BJ (cell line): ENCODE results near the gene DHRS1. TPM values are rescaled to one million over a fixed set of nuclear protein-coding genes. Genes with fewer than 3 reads are reported as not detected.

ENCODE experiments used
- CTCF ChIA-PET: fragments of 350-600 bp; formaldehyde crosslinking; extraction: SDS; loops from one replicate; lab custom pipeline; 2021; ENCODE audit warnings: antibody characterized with exemption, inconsistent platforms; lab: Yijun Ruan, JAX
- POLR2A ChIA-PET: fragments of 300-600 bp; sonication (Branson Sonifier 250); formaldehyde crosslinking; extraction: SDS; loops from one replicate; lab custom pipeline; 2021; ENCODE audit warnings: antibody characterized with exemption; lab: Charles Lee
- DNase-seq: peaks from one replicate; pipeline ENCODE4 v3.0.0-alpha.2; 2011; ENCODE audit warnings: low read depth
- H3K27me3 ChIP-seq: 2 replicates; pipeline ENCODE4 v1.6.0; 2011; ENCODE audit warnings: low read length; ENCODE audit not compliant: control insufficient read depth, insufficient read depth
- H3K36me3 ChIP-seq: 2 replicates; pipeline ENCODE4 v1.5.1; 2011; ENCODE audit warnings: low read length; ENCODE audit not compliant: control insufficient read depth, insufficient read depth
- H3K4me3 ChIP-seq: 2 replicates; pipeline ENCODE4 v1.5.1; 2011; ENCODE audit warnings: low read depth, mild to moderate bottlenecking, control low read depth, low read length
- CTCF ChIP-seq: IDR thresholded peaks from 2 replicates; pipeline ENCODE4 v1.5.1; 2011; ENCODE audit warnings: low read depth, mild to moderate bottlenecking, control low read depth, inconsistent platforms, low read length, moderate library complexity; ENCODE audit not compliant: insufficient read depth
- polyA plus RNA-seq: library from polyadenylated mRNA; depleted of rRNA; stranded (reverse); fragments of >200 nt; gene quantifications from 2 replicates; pipeline ENCODE4 v1.2.3, GENCODE V29; 2011

DHRS1 gene
- polyA plus RNA-seq, 1 experiment = 57.1 TPM

- DNase-seq = no peak
- ChIA-PET CTCF (interaction anchor here (0.6 to 16.8 kb wide), 14 partner anchors 9 to 807 kb away, joined by 3 to 491 read pairs (median 6); partner anchors contain the start of genes CBLN3, CIDEB, KHNYN and RIPK3), POLR2A (no interaction called here)
- Histone ChIP-seq H3K27me3 (peaks cover 4% of the 10 kb centered on the region; the same call in 1 of the 2 replicates), H3K36me3 (no peaks in the 10 kb centered on the region; the same call in 1 of the 2 replicates), H3K4me3 (no peak overlapping the region)
- no peak for TF ChIP-seq CTCF
These were observed 27.7 kb upstream of the DHRS1 start for GRCh38 chr14:24327303-24327702.

GRCh38 chr14:24325963-24326362, 26.4 kb upstream of the DHRS1 start:
- Histone ChIP-seq H3K36me3 (no peaks in the 10 kb centered on the region; the same call in 1 of the 2 replicates), H3K4me3 (no peak overlapping the region), H3K27me3 (peaks cover 4% of the 10 kb centered on the region; the same call in 1 of the 2 replicates)
- DNase-seq = no peak
- ChIA-PET POLR2A (interaction anchor here (0.6 kb wide), 1 partner anchor 114 kb away, joined by 3 read pairs; no protein-coding TSS in a partner anchor), CTCF (interaction anchor here (2.7 to 16.8 kb wide), 5 partner anchors 18 to 110 kb away, joined by 7 to 491 read pairs (median 37); partner anchors contain the start of genes CBLN3, CIDEB and KHNYN)
- no peak for TF ChIP-seq CTCF

GRCh38 chr14:24325041-24325530, 25.5 kb upstream of the DHRS1 start:
- ChIA-PET POLR2A (no interaction called here), CTCF (interaction anchor here (1.3 to 5.6 kb wide), 5 partner anchors 8 to 111 kb away, joined by 8 to 44 read pairs (median 37); partner anchors contain the start of genes CIDEB, KHNYN, LTB4R and LTB4R2)
- DNase-seq = no peak
- no peak for TF ChIP-seq CTCF
- Histone ChIP-seq H3K36me3 (no peaks in the 10 kb centered on the region; the same call in 1 of the 2 replicates), H3K27me3 (peaks cover 4% of the 10 kb centered on the region; the same call in 1 of the 2 replicates), H3K4me3 (no peak overlapping the region)

DNA sequence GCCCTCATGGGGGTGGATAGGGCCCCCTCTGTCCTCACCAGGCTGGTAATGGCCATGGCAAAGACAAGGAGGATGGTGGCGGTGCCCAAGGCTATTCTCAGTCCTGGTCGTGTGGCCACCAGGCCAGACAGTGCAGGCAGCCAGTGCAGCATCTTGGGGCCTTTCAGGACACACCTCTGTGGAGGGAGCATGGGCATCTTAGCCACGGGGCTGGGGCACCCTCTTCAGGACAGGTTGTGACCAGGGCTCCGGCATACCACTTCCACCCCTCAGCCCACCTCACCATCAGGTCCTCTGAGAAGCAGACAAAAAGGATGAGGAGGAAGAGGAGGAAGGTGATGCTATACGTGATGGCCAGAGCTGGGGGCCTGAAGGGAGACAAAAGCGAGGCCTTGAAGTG, 24.4 kb upstream of the DHRS1 start:
- no peak for TF ChIP-seq CTCF
- Histone ChIP-seq H3K36me3 (no peaks in the 10 kb centered on the region; the same call in 1 of the 2 replicates), H3K27me3 (peaks cover 4% of the 10 kb centered on the region; the same call in 1 of the 2 replicates), H3K4me3 (no peak overlapping the region)
- DNase-seq = no peak
- POLR2A ChIA-PET = no interaction called here
- CTCF ChIA-PET = interaction anchor here (0.6 to 5.6 kb wide), 6 partner anchors 9 to 1072 kb away, joined by 3 to 44 read pairs (median 22); partner anchors contain the start of genes CIDEB, KHNYN, LTB4R and LTB4R2

DNA sequence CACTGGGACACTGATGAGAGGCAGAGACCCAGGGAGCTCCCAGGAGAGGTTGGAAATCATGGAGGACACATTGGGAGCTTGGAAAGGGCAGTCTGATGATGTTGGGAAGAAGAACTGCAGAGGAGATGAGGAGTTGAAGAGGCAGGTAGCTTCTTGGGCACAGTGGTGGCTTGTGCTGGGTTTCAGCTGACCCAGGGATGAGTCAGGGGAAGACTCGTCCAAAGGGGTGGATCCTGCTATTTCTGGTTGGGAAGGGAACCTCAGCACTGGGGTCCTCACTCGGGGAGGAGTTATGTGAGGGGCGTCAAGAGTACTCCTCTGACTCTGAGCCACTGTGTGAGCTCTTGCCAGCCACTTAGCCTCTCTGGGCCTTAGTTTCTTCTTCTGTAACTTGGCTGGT, 23.8 kb upstream of the DHRS1 start:
- CTCF ChIA-PET = interaction anchor here (0.6 to 5.6 kb wide), 7 partner anchors 10 to 113 kb away, joined by 3 to 44 read pairs (median 12); partner anchors contain the start of genes CIDEB, KHNYN, LTB4R and LTB4R2
- Histone ChIP-seq H3K36me3 (no peaks in the 10 kb centered on the region), H3K4me3 (no peak overlapping the region), H3K27me3 (peaks cover 4% of the 10 kb centered on the region; the same call in 1 of the 2 replicates)
- no peak for DNase-seq
- POLR2A ChIA-PET = no interaction called here
- TF ChIP-seq CTCF = no peak
